ENCODE results near the gene CAMTA1. TPM values are rescaled to one million over a fixed set of nuclear protein-coding genes. Genes with fewer than 3 reads are reported as not detected.
A peak's percentile ranks its signal among the peaks of the same experiment; 100 is the strongest.

Gene CAMTA1
- total RNA-seq, 6 experiments from 2014 or later = 78.1 to 96.6 (median 86.1) TPM

GRCh38 chr1:7209336-7209735, 424.1 kb downstream of the CAMTA1 start:
- no peak overlapping the region for H3K27ac Mint-ChIP-seq
- H3K27me3 Mint-ChIP-seq (ENCODE audit: insufficient read depth) = peaks cover 7% of the 10 kb centered on the region
- no peak for TF ChIP-seq CTCF (IDR thresholded peaks at IDR 0.05)
- no peaks in the 10 kb centered on the region for H3K9me3 Mint-ChIP-seq
- H3K36me3 Mint-ChIP-seq (ENCODE audit: low read depth) = no peaks in the 10 kb centered on the region
- no peak for DNase-seq
- H3K4me1 Mint-ChIP-seq (ENCODE audit: low read depth) = peaks cover 18% of the 10 kb centered on the region
- no peak overlapping the region for H3K4me3 Mint-ChIP-seq

- Mint-ChIP-seq H3K4me1 (ENCODE audit: low read depth) (peaks cover 35% of the 10 kb centered on the region), H3K27me3 (ENCODE audit: insufficient read depth) (peaks cover 3% of the 10 kb centered on the region), H3K27ac (no peak overlapping the region), H3K9me3 (no peaks in the 10 kb centered on the region), H3K4me3 (no peak overlapping the region), H3K36me3 (ENCODE audit: low read depth) (peaks cover 5% of the 10 kb centered on the region; the same call in 1 of the 2 replicates)
- peak; percentile 88 for TF ChIP-seq CTCF (IDR thresholded peaks at IDR 0.05)
- peak; percentile 19 for DNase-seq
Observed at GRCh38 chr1:7218210-7218832, 433.1 kb downstream of the CAMTA1 start.

- Mint-ChIP-seq H3K4me1 (ENCODE audit: low read depth) (peaks cover 42% of the 10 kb centered on the region), H3K27ac (no peak overlapping the region), H3K36me3 (ENCODE audit: low read depth) (peaks cover 5% of the 10 kb centered on the region; the same call in 1 of the 2 replicates), H3K4me3 (no peak overlapping the region), H3K9me3 (no peaks in the 10 kb centered on the region), H3K27me3 (ENCODE audit: insufficient read depth) (peaks cover 3% of the 10 kb centered on the region)
- no peak for DNase-seq
- no peak for TF ChIP-seq CTCF (IDR thresholded peaks at IDR 0.05)
Observed at GRCh38 chr1:7219031-7219430, 433.8 kb downstream of the CAMTA1 start.

GRCh38 chr1:7220007-7220406, 434.8 kb downstream of the CAMTA1 start:
- H3K27ac Mint-ChIP-seq = no peak overlapping the region
- no peak for DNase-seq
- no peak for TF ChIP-seq CTCF (IDR thresholded peaks at IDR 0.05)
- H3K36me3 Mint-ChIP-seq (ENCODE audit: low read depth) = peaks cover 5% of the 10 kb centered on the region; the same call in 1 of the 2 replicates
- H3K4me3 Mint-ChIP-seq = no peak overlapping the region
- no peaks in the 10 kb centered on the region for H3K9me3 Mint-ChIP-seq
- peaks cover 3% of the 10 kb centered on the region for H3K27me3 Mint-ChIP-seq (ENCODE audit: insufficient read depth)
- peaks cover 52% of the 10 kb centered on the region for H3K4me1 Mint-ChIP-seq (ENCODE audit: low read depth)

- H3K36me3 Mint-ChIP-seq (ENCODE audit: low read depth) = peaks cover 5% of the 10 kb centered on the region; the same call in 1 of the 2 replicates
- H3K27me3 Mint-ChIP-seq (ENCODE audit: insufficient read depth) = peaks cover 3% of the 10 kb centered on the region
- no peaks in the 10 kb centered on the region for H3K9me3 Mint-ChIP-seq
- H3K4me1 Mint-ChIP-seq (ENCODE audit: low read depth) = peaks cover 58% of the 10 kb centered on the region
- TF ChIP-seq CTCF (IDR thresholded peaks at IDR 0.05) = no peak
- no peak overlapping the region for H3K27ac Mint-ChIP-seq
- no peak overlapping the region for H3K4me3 Mint-ChIP-seq
- no peak for DNase-seq
Observed at GRCh38 chr1:7220712-7221252, 435.5 kb downstream of the CAMTA1 start.
